Gastroesophageal sphincter (tissue), 3 donors: Measurements from ENCODE around the gene YTHDF1.

ENCODE experiments used
- CTCF ChIP-seq, 4 experiments: fragments of 200-600 bp in 2 of 4; fragments of 450-650 bp in 2 of 4; sonication (generic) in 1 of 4; IDR thresholded peaks; one replicate each; pipeline ENCODE4 v1.5.1; 2017 to 2019; ENCODE audit warnings: antibody characterized with exemption in 4 of 4, mild to moderate bottlenecking in 2 of 4, moderate library complexity in 2 of 4
- EP300 ChIP-seq: sonication (generic); formaldehyde crosslinking; IDR thresholded peaks from one replicate; pipeline ENCODE4 v1.6.1; 2017; ENCODE audit warnings: antibody characterized with exemption, mild to moderate bottlenecking

- TF ChIP-seq CTCF (IDR thresholded peaks at IDR 0.05) (no peak), EP300 (no peak)
These were observed 33.0 kb downstream of the YTHDF1 start for GRCh38 chr20:63182946-63183415.
